ENCODE measurements around the gene TAOK1.
A peak's percentile ranks its signal among the peaks of the same experiment; 100 is the strongest.

Gene TAOK1

GRCh38 chr17:29386760-29387159 is 3.4 kb upstream of the TAOK1 start:
- peaks cover 16% of the 10 kb centered on the region for H3K4me1 Mint-ChIP-seq
- H3K36me3 Mint-ChIP-seq (ENCODE audit: insufficient read depth) = peaks cover 15% of the 10 kb centered on the region
- no peaks in the 10 kb centered on the region for H3K27me3 Mint-ChIP-seq
- no peak overlapping the region for H3K27ac Mint-ChIP-seq (ENCODE audit: low read depth)
- H3K4me3 Mint-ChIP-seq = no peak overlapping the region
- DNase-seq (ENCODE audit: low spot score in 2 of 2) (no peak), ATAC-seq (replicated peaks; ENCODE audit: extremely low read depth, poor library complexity, severe bottlenecking) (no peak)
- no peaks in the 10 kb centered on the region for H3K9me3 Mint-ChIP-seq

GRCh38 chr17:29388937-29389336 is 1.2 kb upstream of the TAOK1 start:
- Mint-ChIP-seq H3K9me3 (no peaks in the 10 kb centered on the region), H3K27ac (ENCODE audit: low read depth) (no peak overlapping the region), H3K4me3 (no peak overlapping the region), H3K36me3 (ENCODE audit: insufficient read depth) (peaks cover 15% of the 10 kb centered on the region), H3K27me3 (no peaks in the 10 kb centered on the region), H3K4me1 (peaks cover 37% of the 10 kb centered on the region)
- ATAC-seq (replicated peaks; ENCODE audit: extremely low read depth, poor library complexity, severe bottlenecking) = no peak
- no peak for DNase-seq (ENCODE audit: low spot score in 2 of 2)

GRCh38 chr17:29390851-29391631 is 878 bp downstream of the TAOK1 start:
- peak overlapping the region; percentile 91 for H3K4me3 Mint-ChIP-seq
- H3K4me1 Mint-ChIP-seq = peaks cover 45% of the 10 kb centered on the region

GRCh38 chr17:29393436-29393835 is 3.3 kb downstream of the TAOK1 start:
- Mint-ChIP-seq H3K27ac (ENCODE audit: low read depth) (peak overlapping the region; percentile 61), H3K9me3 (no peaks in the 10 kb centered on the region), H3K27me3 (no peaks in the 10 kb centered on the region), H3K36me3 (ENCODE audit: insufficient read depth) (peaks cover 24% of the 10 kb centered on the region), H3K4me1 (peaks cover 48% of the 10 kb centered on the region), H3K4me3 (peak overlapping the region; percentile 27)
- DNase-seq (ENCODE audit: low spot score in 2 of 2) = no peak
- ATAC-seq (replicated peaks; ENCODE audit: extremely low read depth, poor library complexity, severe bottlenecking) = no peak

More at GRCh38 chr17:29390851-29391631, 878 bp downstream of the TAOK1 start:
- DNase-seq (ENCODE audit: low spot score in 2 of 2) = no peak
- ATAC-seq (replicated peaks; ENCODE audit: extremely low read depth, poor library complexity, severe bottlenecking) = peak; percentile 15
- Mint-ChIP-seq H3K36me3 (ENCODE audit: insufficient read depth) (peaks cover 17% of the 10 kb centered on the region), H3K27ac (ENCODE audit: low read depth) (peak overlapping the region; percentile 94), H3K27me3 (no peaks in the 10 kb centered on the region), H3K9me3 (no peaks in the 10 kb centered on the region)

DNA sequence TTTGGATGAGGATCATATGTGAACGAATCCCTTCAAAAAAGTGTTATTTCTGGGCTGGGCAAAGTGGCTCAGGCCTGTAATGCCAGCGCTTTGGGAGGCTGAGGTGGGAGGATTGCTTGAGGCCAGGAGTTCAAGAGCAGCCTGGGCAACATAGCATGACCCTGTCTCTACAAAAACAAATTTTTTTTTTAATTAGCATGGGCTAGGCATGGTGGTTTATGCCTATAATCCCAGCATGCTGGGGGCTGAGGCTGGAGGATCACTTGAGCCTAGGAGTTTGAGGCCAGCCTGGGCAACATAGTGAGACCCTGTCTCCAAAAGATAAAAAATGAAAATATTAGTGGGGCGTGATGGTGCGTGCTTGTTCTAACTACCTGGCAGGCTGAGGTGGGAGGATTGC is 4.6 kb downstream of the TAOK1 start:
- Mint-ChIP-seq H3K36me3 (ENCODE audit: insufficient read depth) (peaks cover 27% of the 10 kb centered on the region), H3K4me1 (peaks cover 47% of the 10 kb centered on the region), H3K27me3 (no peaks in the 10 kb centered on the region), H3K27ac (ENCODE audit: low read depth) (no peak overlapping the region), H3K4me3 (no peak overlapping the region), H3K9me3 (no peaks in the 10 kb centered on the region)
- ATAC-seq (replicated peaks; ENCODE audit: extremely low read depth, poor library complexity, severe bottlenecking) (no peak), DNase-seq (ENCODE audit: low spot score in 2 of 2) (no peak)

- DNase-seq (ENCODE audit: low spot score in 2 of 2) (no peak), ATAC-seq (replicated peaks; ENCODE audit: extremely low read depth, poor library complexity, severe bottlenecking) (no peak)
- Mint-ChIP-seq H3K27ac (ENCODE audit: low read depth) (no peak overlapping the region), H3K27me3 (no peaks in the 10 kb centered on the region), H3K4me1 (peaks cover 48% of the 10 kb centered on the region), H3K4me3 (no peak overlapping the region), H3K9me3 (no peaks in the 10 kb centered on the region), H3K36me3 (ENCODE audit: insufficient read depth) (peaks cover 29% of the 10 kb centered on the region)
Observed at GRCh38 chr17:29396066-29396465, 5.9 kb downstream of the TAOK1 start.

DNA sequence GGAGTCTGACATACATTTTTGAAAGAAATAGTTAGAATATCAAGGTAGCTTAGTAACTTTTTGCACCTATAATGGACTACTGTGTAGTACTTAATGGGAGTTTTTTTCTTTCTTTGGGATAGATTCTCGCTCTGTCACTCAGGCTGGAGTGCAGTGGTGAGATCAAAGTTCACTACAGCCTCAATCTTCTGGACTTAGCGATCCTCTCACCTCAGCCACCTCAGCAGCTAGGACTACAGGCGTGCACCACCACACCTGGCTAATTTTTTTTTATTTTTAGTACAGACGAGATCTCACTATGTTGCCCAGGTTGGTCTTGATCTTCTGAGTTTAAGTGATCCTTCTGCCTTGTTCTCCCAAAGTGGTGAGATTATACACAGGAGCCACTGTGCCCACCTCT is 9.5 kb downstream of the TAOK1 start:
- H3K4me1 Mint-ChIP-seq = peaks cover 38% of the 10 kb centered on the region
- peaks cover 35% of the 10 kb centered on the region for H3K36me3 Mint-ChIP-seq (ENCODE audit: insufficient read depth)
- ATAC-seq (replicated peaks; ENCODE audit: extremely low read depth, poor library complexity, severe bottlenecking) (no peak), DNase-seq (ENCODE audit: low spot score in 2 of 2) (no peak)
- H3K27ac Mint-ChIP-seq (ENCODE audit: low read depth) = no peak overlapping the region
- no peaks in the 10 kb centered on the region for H3K9me3 Mint-ChIP-seq
- no peak overlapping the region for H3K4me3 Mint-ChIP-seq
- H3K27me3 Mint-ChIP-seq = no peaks in the 10 kb centered on the region

- Mint-ChIP-seq H3K27me3 (no peaks in the 10 kb centered on the region), H3K4me3 (no peak overlapping the region)
- ATAC-seq (replicated peaks; ENCODE audit: extremely low read depth, poor library complexity, severe bottlenecking) = no peak
Observed at GRCh38 chr17:29400818-29401217, 10.7 kb downstream of the TAOK1 start.

DNA sequence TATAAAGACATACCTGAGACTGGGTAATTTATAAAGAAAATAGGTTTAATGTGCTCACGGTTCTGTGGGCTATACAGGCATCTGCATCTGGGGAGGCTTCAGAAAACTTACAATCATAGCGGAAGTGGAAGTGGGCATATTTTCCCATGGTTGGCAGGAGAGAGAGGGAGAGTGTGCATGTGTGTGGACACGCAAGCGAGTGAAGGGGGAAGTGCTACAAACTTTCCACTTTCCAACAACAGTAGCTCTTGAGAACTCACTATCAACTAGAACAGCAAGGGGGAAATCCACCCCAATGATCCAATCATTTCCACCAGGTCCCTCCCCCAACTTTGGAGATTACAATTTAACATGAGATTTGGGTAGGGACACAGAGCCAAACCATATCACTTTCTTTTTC is 11.1 kb downstream of the TAOK1 start:
- Mint-ChIP-seq H3K36me3 (ENCODE audit: insufficient read depth) (peaks cover 39% of the 10 kb centered on the region), H3K4me1 (peaks cover 40% of the 10 kb centered on the region), H3K27me3 (no peaks in the 10 kb centered on the region), H3K27ac (ENCODE audit: low read depth) (peak overlapping the region; percentile 62), H3K9me3 (no peaks in the 10 kb centered on the region), H3K4me3 (no peak overlapping the region)
- ATAC-seq (replicated peaks; ENCODE audit: extremely low read depth, poor library complexity, severe bottlenecking) (no peak), DNase-seq (ENCODE audit: low spot score in 2 of 2) (no peak)

More at GRCh38 chr17:29400818-29401217, 10.7 kb downstream of the TAOK1 start:
- Mint-ChIP-seq H3K27ac (ENCODE audit: low read depth) (peak overlapping the region; percentile 62), H3K9me3 (no peaks in the 10 kb centered on the region), H3K36me3 (ENCODE audit: insufficient read depth) (peaks cover 35% of the 10 kb centered on the region), H3K4me1 (peaks cover 36% of the 10 kb centered on the region)
- DNase-seq (ENCODE audit: low spot score in 2 of 2) = no peak

DNA sequence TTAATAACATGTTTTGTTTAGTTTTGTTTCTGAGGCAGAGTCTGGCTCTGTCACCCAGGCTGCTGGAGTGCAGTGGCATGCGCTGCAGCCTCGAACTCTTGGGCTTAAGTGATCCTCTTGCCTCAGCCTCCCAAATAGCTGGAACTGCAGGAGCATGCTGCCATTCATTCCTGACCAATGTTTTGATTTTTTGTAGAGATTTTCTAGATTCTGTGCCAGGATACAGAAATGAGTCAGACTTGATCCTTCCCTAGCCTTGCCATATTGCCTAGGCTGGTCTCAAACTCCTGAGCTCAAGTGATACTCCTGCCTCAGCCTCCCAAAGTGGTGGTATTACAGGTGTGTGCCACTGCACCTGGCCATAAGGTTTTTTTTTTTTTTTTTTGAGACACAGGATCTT is 17.7 kb downstream of the TAOK1 start:
- no peak for ATAC-seq (replicated peaks; ENCODE audit: extremely low read depth, poor library complexity, severe bottlenecking)
- Mint-ChIP-seq H3K4me1 (peaks cover 55% of the 10 kb centered on the region), H3K4me3 (no peak overlapping the region), H3K27me3 (no peaks in the 10 kb centered on the region), H3K36me3 (ENCODE audit: insufficient read depth) (peaks cover 17% of the 10 kb centered on the region), H3K27ac (ENCODE audit: low read depth) (no peak overlapping the region), H3K9me3 (no peaks in the 10 kb centered on the region)
- DNase-seq (ENCODE audit: low spot score in 2 of 2) = no peak

DNA sequence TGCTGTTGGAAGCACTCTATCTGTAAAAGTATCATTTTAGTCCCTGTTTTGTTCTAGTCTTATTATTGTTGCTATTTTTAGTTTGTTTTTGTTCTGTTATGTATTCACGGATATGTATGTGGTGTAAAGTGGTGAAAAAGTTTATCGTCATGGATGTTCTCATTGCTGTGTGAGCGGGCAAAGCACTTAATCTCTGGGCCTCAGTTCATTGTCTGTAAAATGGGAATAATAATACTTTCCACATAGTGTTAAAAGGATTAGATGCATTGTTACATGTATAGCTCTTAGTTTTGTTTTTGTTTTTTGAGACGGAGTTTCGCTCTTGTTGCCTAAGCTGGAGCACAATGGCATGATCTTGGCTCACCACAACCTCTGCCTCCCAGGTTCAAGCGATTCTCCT is 19.8 kb downstream of the TAOK1 start:
- Mint-ChIP-seq H3K27me3 (no peaks in the 10 kb centered on the region), H3K27ac (ENCODE audit: low read depth) (no peak overlapping the region), H3K9me3 (no peaks in the 10 kb centered on the region), H3K36me3 (ENCODE audit: insufficient read depth) (peaks cover 17% of the 10 kb centered on the region), H3K4me1 (peaks cover 45% of the 10 kb centered on the region), H3K4me3 (no peak overlapping the region)
- no peak for DNase-seq (ENCODE audit: low spot score in 2 of 2)
- no peak for ATAC-seq (replicated peaks; ENCODE audit: extremely low read depth, poor library complexity, severe bottlenecking)

GRCh38 chr17:29412780-29413565 is 22.8 kb downstream of the TAOK1 start:
- Mint-ChIP-seq H3K27ac (ENCODE audit: low read depth) (peak overlapping the region; percentile 79), H3K27me3 (no peaks in the 10 kb centered on the region), H3K4me1 (peaks cover 30% of the 10 kb centered on the region), H3K9me3 (no peaks in the 10 kb centered on the region), H3K4me3 (no peak overlapping the region), H3K36me3 (ENCODE audit: insufficient read depth) (peaks cover 9% of the 10 kb centered on the region)
- ATAC-seq (replicated peaks; ENCODE audit: extremely low read depth, poor library complexity, severe bottlenecking) = no peak
- no peak for DNase-seq (ENCODE audit: low spot score in 2 of 2)

DNA sequence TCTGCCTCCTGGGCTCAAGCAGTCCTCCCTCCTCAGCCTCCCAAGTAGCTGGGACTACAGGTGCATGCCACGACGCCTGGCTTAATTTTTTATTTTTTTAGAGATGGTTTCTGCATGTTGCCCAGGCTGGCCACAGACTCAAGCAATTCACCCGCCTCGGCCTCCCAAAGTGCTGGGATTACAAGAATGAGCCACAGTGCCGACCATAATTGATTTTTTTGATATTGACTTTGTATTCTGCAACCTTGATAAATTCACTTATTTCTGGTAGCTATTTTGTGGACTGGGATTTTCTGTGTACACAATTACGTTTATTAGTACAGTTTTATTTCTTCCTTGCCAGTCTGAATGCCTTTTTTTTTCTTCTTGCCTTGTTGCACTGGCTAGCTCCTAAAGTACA is 30.0 kb downstream of the TAOK1 start:
- Mint-ChIP-seq H3K36me3 (ENCODE audit: insufficient read depth) (peaks cover 30% of the 10 kb centered on the region), H3K27me3 (no peaks in the 10 kb centered on the region), H3K4me1 (peaks cover 15% of the 10 kb centered on the region), H3K9me3 (no peaks in the 10 kb centered on the region), H3K27ac (ENCODE audit: low read depth) (peak overlapping the region; percentile 64), H3K4me3 (no peak overlapping the region)
- ATAC-seq (replicated peaks; ENCODE audit: extremely low read depth, poor library complexity, severe bottlenecking) (no peak), DNase-seq (ENCODE audit: low spot score in 2 of 2) (no peak)
